Prostate gland (tissue), 2 donors: ENCODE data around the gene DNAJA2.

Experiments
- CTCF ChIP-seq, 4 experiments: fragments of 200-600 bp in 2 of 4; fragments of 450-650 bp in 2 of 4; sonication (generic) in 2 of 4; IDR thresholded peaks; 1 replicate in 3 of 4; 2 replicates in 1 of 4; pipeline ENCODE4 v1.5.1; 2016 to 2019; ENCODE audit warnings: antibody characterized with exemption in 4 of 4, mild to moderate bottlenecking in 2 of 4, moderate library complexity in 2 of 4
- POLR2A ChIP-seq: fragments of 450-650 bp; IDR thresholded peaks from one replicate; pipeline ENCODE4 v1.6.1; 2016; ENCODE audit warnings: antibody characterized with exemption, mild to moderate bottlenecking
- POLR2AphosphoS5 ChIP-seq: sonication (generic); formaldehyde crosslinking; IDR thresholded peaks from one replicate; pipeline ENCODE4 v1.6.1; 2017; ENCODE audit warnings: antibody characterized with exemption

DNA sequence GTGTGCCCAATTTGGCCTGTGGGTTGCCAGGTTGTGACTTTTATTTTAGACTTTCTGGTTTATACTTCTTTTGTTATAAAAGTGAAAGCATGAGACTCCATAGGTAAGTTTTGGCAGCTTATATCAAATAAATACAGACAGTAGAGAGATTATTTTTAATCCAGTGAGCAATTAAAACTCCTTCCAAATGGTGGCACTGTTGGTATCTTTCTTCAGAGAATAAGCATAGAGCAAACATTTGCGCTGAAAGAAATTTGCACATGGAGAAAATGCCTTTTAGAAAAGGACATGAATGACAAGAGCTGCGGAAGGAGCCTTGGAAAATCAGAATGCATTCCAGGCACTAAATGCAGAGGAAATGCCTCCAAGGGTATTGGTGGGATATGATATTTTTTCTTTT, 46.1 kb upstream of the DNAJA2 start:
- TF ChIP-seq POLR2AphosphoS5 (no peak), CTCF (IDR thresholded peaks at IDR 0.05) (no peak), POLR2A (no peak)
